Common myeloid progenitor, CD34-positive (primary cell): ENCODE data around the gene SYT7.

Experiments used
- CTCF ChIA-PET: fragments of 350-600 bp; sonication (Branson Sonifier 250); formaldehyde crosslinking; loops from one replicate; lab custom pipeline; 2021; ENCODE audit warnings: antibody characterized with exemption; lab: Charles Lee
- POLR2A ChIA-PET: fragments of 350-600 bp; sonication (Branson Sonifier 250); formaldehyde crosslinking; loops from one replicate; lab custom pipeline; 2021; ENCODE audit warnings: antibody characterized with exemption; lab: Charles Lee
- DNase-seq, 3 donors: peaks; one replicate each; pipeline versions ENCODE4 v3.0.0 to v3.0.0-alpha.2; 2013
- H3K27ac ChIP-seq, 2 experiments: 1 replicate in 1 of 2; 2 replicates in 1 of 2; pipeline ENCODE4 v1.7.0; 2013; ENCODE audit warnings: inconsistent platforms in 2 of 2, low read length in 2 of 2, mild to moderate bottlenecking in 2 of 2, low read depth in 1 of 2, moderate library complexity in 1 of 2; ENCODE audit not compliant: severe bottlenecking in 2 of 2, insufficient read depth in 1 of 2, poor library complexity in 1 of 2
- H3K27me3 ChIP-seq, 5 experiments: replicated peaks in 2 of 5; 1 replicate in 3 of 5; 2 replicates in 2 of 5; pipeline versions ENCODE4 v1.6.1 to v1.7.0; 2013; ENCODE audit warnings: low read length in 4 of 5, mild to moderate bottlenecking in 2 of 5, moderate library complexity in 2 of 5, inconsistent platforms in 1 of 5; ENCODE audit not compliant: insufficient read depth in 5 of 5, control insufficient read depth in 4 of 5
- H3K36me3 ChIP-seq, 4 experiments: 1 replicate in 2 of 4; 2 replicates in 2 of 4; pipeline versions ENCODE4 v1.6.1 to v1.7.0; 2013; ENCODE audit warnings: low read length in 3 of 4, control low read depth in 1 of 4, mild to moderate bottlenecking in 1 of 4; ENCODE audit not compliant: control insufficient read depth in 4 of 4, insufficient read depth in 4 of 4
- H3K4me1 ChIP-seq, 4 experiments: 1 replicate in 3 of 4; 2 replicates in 1 of 4; pipeline versions ENCODE4 v1.6.1 to v1.7.1; 2013; ENCODE audit warnings: low read length in 3 of 4, mild to moderate bottlenecking in 3 of 4, control low read depth in 1 of 4, inconsistent platforms in 1 of 4, moderate library complexity in 1 of 4; ENCODE audit not compliant: control insufficient read depth in 4 of 4, insufficient read depth in 4 of 4; ENCODE audit errors: control extremely low read depth in 1 of 4
- H3K4me3 ChIP-seq, 7 experiments: 1 replicate in 4 of 7; 2 replicates in 3 of 7; pipeline versions ENCODE4 v1.5.1 to v1.7.0; 2013; ENCODE audit warnings: mild to moderate bottlenecking in 7 of 7, low read length in 6 of 7, moderate library complexity in 6 of 7, inconsistent platforms in 2 of 7, low read depth in 2 of 7, control low read depth in 1 of 7; ENCODE audit not compliant: insufficient read depth in 4 of 7, control insufficient read depth in 1 of 7; ENCODE audit errors: extremely low read depth in 1 of 7
- H3K9me3 ChIP-seq, 5 experiments: 1 replicate in 4 of 5; 2 replicates in 1 of 5; pipeline versions ENCODE4 v1.6.1 to v1.7.1; 2013; ENCODE audit warnings: low read length in 4 of 5, mild to moderate bottlenecking in 2 of 5, inconsistent platforms in 1 of 5, low read depth in 1 of 5, moderate library complexity in 1 of 5; ENCODE audit not compliant: control insufficient read depth in 4 of 5, insufficient read depth in 2 of 5; ENCODE audit errors: control extremely low read depth in 1 of 5
- WGBS: methylation state at CpG from one replicate; pipeline ENCODE4 v1.1.5; 2013; ENCODE audit not compliant: insufficient coverage; 5-methylcytosine and 5-hydroxymethylcytosine counted together

Gene SYT7

GRCh38 chr11:61555978-61556377 lies 24.9 kb downstream of the SYT7 start:
- peaks cover 0 to 6% (median 2%) of the 10 kb centered on the region in 4 experiments for H3K4me1 ChIP-seq
- DNase-seq = no peak
- peaks cover 4 to 88% (median 27%) of the 10 kb centered on the region in 5 experiments for H3K27me3 ChIP-seq
- CTCF ChIA-PET = no interaction called here
- H3K36me3 ChIP-seq = no peaks in the 10 kb centered on the region
- POLR2A ChIA-PET = no interaction called here
- no peaks in the 10 kb centered on the region for H3K9me3 ChIP-seq
- WGBS = 70% methylated on average over 10 of the region's 10 CpGs
- H3K4me3 ChIP-seq = no peak overlapping the region
- H3K27ac ChIP-seq = no peak overlapping the region

- DNase-seq = peak; percentile 26 to 55 (median 55)
- Histone ChIP-seq H3K27me3 (peaks cover 4 to 84% (median 26%) of the 10 kb centered on the region in 5 experiments), H3K4me3 (no peak overlapping the region), H3K27ac (no peak overlapping the region), H3K9me3 (no peaks in the 10 kb centered on the region), H3K36me3 (no peaks in the 10 kb centered on the region), H3K4me1 (peaks cover 0 to 6% (median 2%) of the 10 kb centered on the region in 4 experiments)
- ChIA-PET POLR2A (no interaction called here), CTCF (interaction anchor here (1.1 kb wide), 1 partner anchor 12 kb away, joined by 4 read pairs; no protein-coding TSS in a partner anchor)
- 2% methylated on average over 23 of the region's 57 CpGs for WGBS
Observed at GRCh38 chr11:61555051-61555969, 25.6 kb downstream of the SYT7 start.

- H3K27me3 ChIP-seq = peaks cover 4 to 75% (median 26%) of the 10 kb centered on the region in 5 experiments
- H3K27ac ChIP-seq = no peak overlapping the region
- no peak overlapping the region for H3K4me3 ChIP-seq
- ChIA-PET CTCF (interaction anchor here (1.1 kb wide), 1 partner anchor 13 kb away, joined by 4 read pairs; no protein-coding TSS in a partner anchor), POLR2A (no interaction called here)
- no peak for DNase-seq
- 50% methylated on average over 13 of the region's 13 CpGs for WGBS
- H3K36me3 ChIP-seq = no peaks in the 10 kb centered on the region
- H3K9me3 ChIP-seq = no peaks in the 10 kb centered on the region
- H3K4me1 ChIP-seq = peaks cover 0 to 6% (median 2%) of the 10 kb centered on the region in 4 experiments
Observed at GRCh38 chr11:61554172-61554988, 26.5 kb downstream of the SYT7 start.

- ChIA-PET POLR2A (no interaction called here), CTCF (interaction anchor here (1.1 to 2.0 kb wide), 2 partner anchors 11 to 13 kb away, joined by 3 to 7 read pairs; no protein-coding TSS in a partner anchor)
- Histone ChIP-seq H3K27ac (no peak overlapping the region), H3K4me1 (peaks cover 0 to 6% (median 2%) of the 10 kb centered on the region in 4 experiments), H3K36me3 (no peaks in the 10 kb centered on the region), H3K9me3 (no peaks in the 10 kb centered on the region), H3K27me3 (peaks cover 4 to 75% (median 26%) of the 10 kb centered on the region in 5 experiments), H3K4me3 (no peak overlapping the region)
- 30% methylated on average over 9 of the region's 15 CpGs for WGBS
- DNase-seq = no peak
Observed at GRCh38 chr11:61553373-61554171, 27.3 kb downstream of the SYT7 start.

- POLR2A ChIA-PET = no interaction called here
- WGBS = 83% methylated on average over 9 of the region's 13 CpGs
- Histone ChIP-seq H3K27me3 (peaks cover 4 to 69% (median 26%) of the 10 kb centered on the region in 5 experiments), H3K27ac (no peak overlapping the region), H3K9me3 (no peaks in the 10 kb centered on the region), H3K4me1 (peaks cover 0 to 6% (median 2%) of the 10 kb centered on the region in 4 experiments), H3K36me3 (no peaks in the 10 kb centered on the region), H3K4me3 (no peak overlapping the region)
- CTCF ChIA-PET = interaction anchor here (2.0 kb wide), 1 partner anchor 14 kb away, joined by 7 read pairs; no protein-coding TSS in a partner anchor
- DNase-seq = no peak
Observed at GRCh38 chr11:61552108-61552635, 28.7 kb downstream of the SYT7 start.

- ChIA-PET POLR2A (no interaction called here), CTCF (no interaction called here)
- Histone ChIP-seq H3K9me3 (no peaks in the 10 kb centered on the region), H3K27me3 (peaks cover 0 to 64% (median 26%) of the 10 kb centered on the region in 5 experiments), H3K4me1 (peaks cover 0 to 6% (median 2%) of the 10 kb centered on the region in 4 experiments), H3K27ac (no peak overlapping the region), H3K4me3 (no peak overlapping the region), H3K36me3 (no peaks in the 10 kb centered on the region)
- WGBS = 79% methylated on average over 12 of the region's 12 CpGs
- no peak for DNase-seq
Observed at GRCh38 chr11:61551634-61552033, 29.2 kb downstream of the SYT7 start.
